ENCODE results near the gene RHBDL1. TPM values are rescaled to one million over a fixed set of nuclear protein-coding genes. Genes with fewer than 3 reads are reported as not detected.
A peak's percentile ranks its signal among the peaks of the same experiment; 100 is the strongest.

Gene RHBDL1
- total and polyA plus RNA-seq, 2 of the 8 experiments (the other 6 are each of a cell fraction or from before 2014, with no cell fraction given): 4.0 to 8.1 TPM

- TF ChIP-seq CBX5 (IDR thresholded peaks at IDR 0.05; ENCODE audit: low read depth, low read length) (no peak), PHF8 (conservative IDR thresholded peaks at IDR 0.05; ENCODE audit: low read depth, low read length) (no peak), RXRA (IDR thresholded peaks at IDR 0.05; ENCODE audit: insufficient read depth, low read depth, low read length) (no peak), HDAC6 (IDR thresholded peaks at IDR 0.05; ENCODE audit: low read depth, low read length) (no peak), KDM1A (IDR thresholded peaks at IDR 0.05; ENCODE audit: borderline replicate concordance, low read length) (no peak), RFX5 (IDR thresholded peaks at IDR 0.05; ENCODE audit: borderline replicate concordance, low read depth, low read length) (no peak), MAX (IDR thresholded peaks at IDR 0.05) (no peak), POLR2AphosphoS5 (IDR thresholded peaks at IDR 0.05; ENCODE audit: low read depth, low read length) (0 out of 2 replicates have a peak, but pooled peaks have one; percentile 23), ASH2L (IDR thresholded peaks at IDR 0.05; ENCODE audit: low read length) (no peak), CBX8 (IDR thresholded peaks at IDR 0.05; ENCODE audit: borderline replicate concordance, low read depth, low read length) (no peak), SP1 (IDR thresholded peaks at IDR 0.05; ENCODE audit: low read depth, low read length) (peak; percentile 59), GABPA (IDR thresholded peaks at IDR 0.05; ENCODE audit: borderline replicate concordance, insufficient read depth, low read length) (peak; percentile 19), EGR1 (IDR thresholded peaks at IDR 0.05; ENCODE audit: borderline replicate concordance, low read depth, low read length) (no peak), BACH1 (IDR thresholded peaks at IDR 0.05; ENCODE audit: low read length) (no peak), HDAC2 (IDR thresholded peaks at IDR 0.05; ENCODE audit: borderline replicate concordance in 1 of 2, low read depth in 2 of 2, low read length in 2 of 2) (no peak), ATF2 (IDR thresholded peaks at IDR 0.05; ENCODE audit: low read length) (no peak), E2F6 (IDR thresholded peaks at IDR 0.05) (no peak), CHD1 (IDR thresholded peaks at IDR 0.05; ENCODE audit: low read depth, low read length) (no peak), RBBP5 (IDR thresholded peaks at IDR 0.05; ENCODE audit: borderline replicate concordance, low read depth, low read length) (no peak)
Measured at GRCh38 chr16:630249-630814, 45.1 kb upstream of the RHBDL1 start (continued).
